GM18508 (cell line): ENCODE results near the gene JMJD1C.

Experiments used
- ATAC-seq: cut with Tn5 transposase; IDR thresholded peaks from one replicate; pipeline ENCODE4 v1.9.1; 2021; ENCODE audit warnings: moderate number of reproducible peaks; ENCODE audit not compliant: insufficient read depth, unreplicated experiment

The JMJD1C gene

GRCh38 chr10:63483983-63484382, 18.2 kb upstream of the JMJD1C start:
- ATAC-seq: no peak

DNA sequence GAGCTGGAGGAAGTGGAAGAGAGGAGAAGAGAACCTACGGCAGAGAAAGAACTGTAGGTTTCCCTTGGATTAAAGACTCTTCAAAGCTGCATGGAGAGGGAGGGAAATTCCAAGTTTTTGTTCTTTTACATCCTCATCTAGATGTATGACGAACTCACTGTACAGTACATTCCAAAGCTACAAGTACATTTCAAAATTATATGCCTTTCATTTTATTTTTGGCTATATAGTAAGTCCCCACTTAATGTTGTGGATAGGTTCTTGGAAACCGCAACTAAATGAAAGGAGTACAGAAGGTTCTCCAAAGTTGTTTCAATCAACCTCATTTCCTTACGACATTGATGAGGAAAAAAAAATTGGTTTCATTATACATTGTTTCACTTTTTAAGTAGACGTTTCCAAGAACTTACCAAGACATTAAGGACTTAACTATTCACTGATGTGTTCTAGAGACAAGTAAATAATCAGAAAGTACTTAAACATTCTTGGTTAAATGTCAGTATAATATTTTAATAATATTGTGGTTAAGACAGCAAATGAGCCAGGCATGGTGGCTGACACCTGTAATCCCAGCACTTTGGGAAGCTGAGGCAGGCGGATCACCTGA, 16.1 kb upstream of the JMJD1C start:
- no peak for ATAC-seq

- no peak for ATAC-seq
These were observed 14.5 kb upstream of the JMJD1C start for GRCh38 chr10:63480237-63480636.

- ATAC-seq: no peak
These were observed 12.8 kb upstream of the JMJD1C start for GRCh38 chr10:63478564-63478963.

- ATAC-seq: no peak
These were observed 12.2 kb upstream of the JMJD1C start for GRCh38 chr10:63477927-63478326.

GRCh38 chr10:63474488-63474887, 8.7 kb upstream of the JMJD1C start:
- ATAC-seq: no peak

DNA sequence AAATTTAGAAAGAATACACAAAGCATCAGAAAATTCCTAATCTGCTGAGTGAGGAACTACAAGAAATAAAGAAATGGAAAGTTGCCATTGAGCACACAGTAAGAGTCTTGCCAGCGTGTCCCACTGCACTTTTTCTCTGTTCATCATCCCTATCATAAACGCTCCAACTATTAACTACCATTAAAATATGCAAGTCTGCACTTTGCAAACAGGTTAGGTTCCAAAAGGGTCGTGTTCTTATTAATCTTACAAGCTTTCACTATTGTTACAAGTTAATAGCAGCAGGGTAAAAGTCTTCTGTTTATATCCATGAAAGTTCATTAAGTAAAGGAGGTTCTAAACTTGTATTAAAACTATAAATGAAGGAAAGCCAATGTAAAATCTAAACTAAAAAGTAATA, 5.2 kb upstream of the JMJD1C start:
- no peak for ATAC-seq

DNA sequence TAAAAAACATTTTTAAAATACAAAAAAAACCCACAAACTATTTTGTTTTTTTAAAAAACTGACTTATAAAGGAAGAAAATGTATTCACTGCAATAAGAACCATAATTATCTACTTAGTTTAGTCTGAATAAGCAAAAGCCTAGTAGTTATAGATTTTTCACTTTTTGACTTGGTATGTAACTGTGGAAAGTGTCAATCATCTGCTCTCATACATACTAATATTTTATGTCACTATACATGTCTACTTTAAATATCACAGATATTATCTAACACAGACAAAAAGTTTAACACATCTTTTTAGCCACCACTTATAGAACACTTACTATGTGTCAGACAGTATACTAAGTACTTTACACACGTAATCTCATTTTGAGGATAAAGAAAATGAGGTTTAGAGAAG, 3.2 kb upstream of the JMJD1C start:
- no peak for ATAC-seq

DNA sequence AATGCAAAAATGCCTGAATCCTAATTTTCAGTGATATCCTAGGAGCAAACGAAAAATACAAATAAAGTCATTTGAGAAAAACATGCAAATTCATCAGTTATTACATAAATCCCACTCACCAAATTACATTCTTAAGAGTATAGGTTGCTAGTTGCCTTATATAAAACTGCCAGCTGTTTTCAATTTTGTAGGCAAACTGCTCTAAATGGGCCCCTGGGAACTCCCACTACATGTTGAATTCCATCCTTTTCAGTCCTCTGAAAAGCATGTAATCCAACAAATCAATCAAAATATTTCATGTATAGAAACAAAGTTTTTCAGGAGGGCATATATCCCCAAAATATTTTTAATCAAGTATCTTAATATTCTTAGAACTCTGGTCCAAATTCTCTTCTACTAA, 2.1 kb upstream of the JMJD1C start:
- no peak for ATAC-seq

- ATAC-seq: no peak
These were observed 563 bp upstream of the JMJD1C start for GRCh38 chr10:63466144-63466935.

- peak; percentile 27 for ATAC-seq
These were observed 1.1 kb downstream of the JMJD1C start for GRCh38 chr10:63464402-63465292.

DNA sequence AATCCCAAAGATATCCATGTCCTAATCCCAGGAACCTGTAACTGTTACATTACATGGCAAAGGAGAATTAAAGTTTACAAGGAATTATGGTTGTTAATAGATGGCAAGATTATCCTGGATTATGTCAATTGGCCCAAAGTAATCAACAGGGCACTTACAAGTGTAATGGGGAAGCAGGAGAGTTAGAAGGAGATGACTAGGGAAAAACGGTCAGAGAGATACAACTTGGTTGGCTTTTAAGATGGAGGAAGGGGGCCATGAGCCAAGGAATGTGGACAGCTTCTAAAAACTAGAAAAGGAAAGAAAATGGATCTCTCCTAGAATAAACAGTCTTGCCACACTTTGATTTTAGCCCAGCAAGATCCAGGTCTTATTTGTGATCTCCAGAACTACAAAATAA, 3.3 kb downstream of the JMJD1C start:
- no peak for ATAC-seq

DNA sequence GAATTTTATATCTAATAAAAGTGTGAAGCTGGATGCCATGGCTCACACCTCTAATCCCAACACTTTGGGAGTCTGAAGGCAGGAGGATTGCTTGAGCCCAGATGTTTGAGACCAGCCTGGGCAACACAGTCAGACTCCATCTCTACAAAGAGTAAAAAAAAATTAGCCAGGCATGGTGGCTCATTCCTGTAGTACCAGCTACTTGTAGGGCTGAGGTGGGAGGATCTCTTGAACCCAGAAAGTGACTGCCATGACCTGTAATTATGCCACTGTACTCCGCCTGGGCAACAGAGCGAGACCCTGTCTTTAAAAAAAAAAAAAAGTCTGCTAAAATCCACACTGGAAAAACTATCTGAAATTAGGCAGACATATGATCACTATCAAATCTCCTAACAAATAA, 7.6 kb downstream of the JMJD1C start:
- ATAC-seq: no peak

GRCh38 chr10:63457594-63457993, 8.2 kb downstream of the JMJD1C start:
- no peak for ATAC-seq

DNA sequence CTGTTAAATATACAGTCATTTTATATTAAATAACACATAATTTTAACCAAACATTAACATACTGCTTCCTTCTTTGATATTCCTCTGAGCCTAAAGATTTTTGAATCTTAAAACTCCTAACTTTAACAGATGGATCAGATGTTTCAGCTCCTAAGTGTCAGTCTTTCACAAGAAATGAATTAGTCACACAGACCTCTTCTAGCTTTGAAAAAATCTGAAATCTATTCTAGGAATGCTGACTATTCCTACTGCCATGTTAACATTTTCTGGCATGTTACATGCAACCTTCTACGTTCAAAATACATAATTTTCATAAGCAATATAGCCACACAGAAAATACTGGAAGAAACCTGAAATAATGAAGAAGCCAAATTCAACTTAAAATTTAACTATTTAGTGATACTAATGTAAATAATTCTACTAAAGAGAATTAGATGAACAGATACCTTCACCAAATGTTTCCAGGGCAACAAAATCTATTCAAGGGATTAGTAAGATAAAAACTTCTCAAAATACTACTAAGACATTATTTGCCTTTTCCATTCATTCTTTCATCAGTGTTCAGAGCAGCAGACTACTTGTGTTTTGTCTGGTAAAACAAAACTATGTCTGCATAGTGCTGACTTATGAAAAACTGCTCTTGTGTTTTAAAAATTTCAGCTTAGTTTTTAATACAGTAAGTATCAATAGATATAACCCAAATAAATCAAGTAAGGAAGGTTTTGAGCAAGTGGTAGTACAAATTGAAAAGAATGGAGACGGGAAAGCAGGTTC, 9.2 kb downstream of the JMJD1C start:
- ATAC-seq: no peak

- no peak for ATAC-seq
These were observed 10.3 kb downstream of the JMJD1C start for GRCh38 chr10:63455507-63455906.

DNA sequence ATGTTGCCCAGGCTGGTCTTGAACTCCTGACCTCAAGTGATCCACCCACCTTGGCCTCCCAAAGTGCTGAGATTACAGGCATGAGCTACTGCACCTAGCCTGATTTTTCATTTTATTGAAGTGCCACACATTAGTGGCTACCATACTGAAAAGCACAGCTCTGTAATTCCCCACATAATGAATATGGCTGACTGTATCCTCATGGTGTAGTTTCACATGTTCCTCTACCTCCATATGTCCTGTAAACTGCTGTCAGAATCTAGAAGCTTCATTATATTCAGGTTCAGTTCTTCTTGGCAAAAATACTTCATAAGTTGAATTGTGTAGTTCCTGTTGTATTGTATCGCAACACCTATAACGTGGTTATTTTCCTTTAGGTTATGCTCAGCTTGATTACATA, 11.1 kb downstream of the JMJD1C start:
- no peak for ATAC-seq

GRCh38 chr10:63452524-63452923, 13.3 kb downstream of the JMJD1C start:
- ATAC-seq: no peak

- no peak for ATAC-seq
These were observed 18.9 kb downstream of the JMJD1C start for GRCh38 chr10:63446716-63447440.

GRCh38 chr10:63441404-63441803, 24.4 kb downstream of the JMJD1C start:
- no peak for ATAC-seq
